HL-60/S4 treated with phorbol 12-myristate 13-acetate at 8.2 ng/mL for 4 days and 3 days (cell line): ENCODE measurements around the gene GGACT.

Experiments
- in situ Hi-C: fragments of 300-500 bp; cut with MboI; formaldehyde crosslinking; loops from 2 replicates; pipeline ENCODE4 v1.15.0; 2022; ENCODE audit warnings: low sequenced_read_pairs

Gene GGACT

GRCh38 chr13:100517135-100517534, 71.5 kb downstream of the GGACT start:
- in situ Hi-C loops, result loop anchor here (10.0 kb wide), 1 partner anchor 602 kb away; no protein-coding TSS in a partner anchor

GRCh38 chr13:100515410-100515800, 73.2 kb downstream of the GGACT start:
- in situ Hi-C loops, result loop anchor here (10.0 kb wide), 1 partner anchor 601 kb away; no protein-coding TSS in a partner anchor

- in situ Hi-C loops, result loop anchor here (10.0 kb wide), 1 partner anchor 600 kb away; no protein-coding TSS in a partner anchor
Observed at GRCh38 chr13:100514788-100515409, 73.7 kb downstream of the GGACT start.

GRCh38 chr13:100513987-100514670, 74.5 kb downstream of the GGACT start:
- in situ Hi-C loops, result loop anchor here (10.0 kb wide), 1 partner anchor 599 kb away; no protein-coding TSS in a partner anchor

- in situ Hi-C loops, result loop anchor here (10.0 kb wide), 1 partner anchor 598 kb away; no protein-coding TSS in a partner anchor
Observed at GRCh38 chr13:100513171-100513570, 75.4 kb downstream of the GGACT start.

- in situ Hi-C loops, result loop anchor here (10.0 kb wide), 1 partner anchor 598 kb away; no protein-coding TSS in a partner anchor
Observed at GRCh38 chr13:100512422-100512821, 76.2 kb downstream of the GGACT start.

GRCh38 chr13:100511466-100511865, 77.1 kb downstream of the GGACT start:
- in situ Hi-C loops, result loop anchor here (10.0 kb wide), 1 partner anchor 597 kb away; no protein-coding TSS in a partner anchor

- in situ Hi-C loops, result loop anchor here (10.0 kb wide), 1 partner anchor 596 kb away; no protein-coding TSS in a partner anchor
Observed at GRCh38 chr13:100510208-100510957, 78.2 kb downstream of the GGACT start.

GRCh38 chr13:100508996-100509395, 79.6 kb downstream of the GGACT start:
- in situ Hi-C loops, result no loop called here

GRCh38 chr13:100508455-100508854, 80.1 kb downstream of the GGACT start:
- in situ Hi-C loops, result no loop called here

- in situ Hi-C loops, result no loop called here
Observed at GRCh38 chr13:100506600-100507422, 81.8 kb downstream of the GGACT start.

GRCh38 chr13:100506154-100506553, 82.4 kb downstream of the GGACT start:
- in situ Hi-C loops, result no loop called here

- in situ Hi-C loops, result no loop called here
Observed at GRCh38 chr13:100503622-100504021, 85.0 kb downstream of the GGACT start.

- in situ Hi-C loops, result no loop called here
Observed at GRCh38 chr13:100502446-100502845, 86.1 kb downstream of the GGACT start.

GRCh38 chr13:100497389-100497788, 91.2 kb downstream of the GGACT start:
- in situ Hi-C loops, result no loop called here

GRCh38 chr13:100495455-100495854, 93.1 kb downstream of the GGACT start:
- in situ Hi-C loops, result no loop called here

GRCh38 chr13:100493418-100493817, 95.2 kb downstream of the GGACT start:
- in situ Hi-C loops, result no loop called here

- in situ Hi-C loops, result no loop called here
Observed at GRCh38 chr13:100491164-100491842, 97.3 kb downstream of the GGACT start.

GRCh38 chr13:100490692-100491091, 97.9 kb downstream of the GGACT start:
- in situ Hi-C loops, result no loop called here

- in situ Hi-C loops, result no loop called here
Observed at GRCh38 chr13:100485265-100485664, 103.3 kb downstream of the GGACT start.
